Retinal pigment epithelial cell (primary cell): Measurements from ENCODE around the gene NKAIN1.

Source experiments
- DNase-seq: peaks from one replicate; pipeline ENCODE4 v3.0.0-alpha.2; 2010; ENCODE audit warnings: low read depth
- H3K4me3 ChIP-seq: 2 replicates; pipeline ENCODE4 v1.5.1; 2011; ENCODE audit warnings: mild to moderate bottlenecking, low read length, control low read depth, moderate library complexity
- CTCF ChIP-seq: conservative IDR thresholded peaks from 2 replicates; pipeline ENCODE4 v1.5.1; 2011; ENCODE audit warnings: low read depth, low read length, control low read depth, inconsistent platforms

The NKAIN1 gene

DNA sequence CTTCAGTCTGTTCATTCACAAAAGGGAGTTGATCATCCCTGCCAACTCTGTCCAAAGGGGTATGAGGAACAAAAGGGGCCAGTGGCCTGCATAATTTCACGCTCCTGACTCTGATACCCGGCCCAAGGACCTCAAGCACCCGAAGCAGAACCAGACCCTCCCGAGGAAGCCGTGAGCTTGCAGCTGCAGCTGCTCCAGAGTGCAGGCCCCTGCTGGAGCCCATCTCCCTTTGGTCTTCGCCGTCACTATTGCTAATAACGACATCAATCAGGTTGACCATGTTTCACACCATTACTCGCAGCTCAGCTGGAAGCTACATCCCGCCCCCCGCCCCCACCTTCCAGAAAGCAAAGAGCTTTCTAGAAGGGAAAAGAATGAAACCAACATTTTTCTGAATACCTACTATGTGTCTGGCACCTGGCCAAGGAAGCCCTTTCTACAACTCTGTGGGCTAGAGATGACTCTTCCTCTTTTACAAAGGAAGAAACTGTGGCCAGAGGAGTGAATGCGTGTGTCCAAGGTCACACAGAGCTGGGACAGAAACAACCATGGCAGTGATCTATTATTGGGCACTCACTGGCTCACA, 5.5 kb downstream of the NKAIN1 start:
- no peak for TF ChIP-seq CTCF
- DNase-seq = no peak
- no peak overlapping the region for H3K4me3 ChIP-seq

- no peak for TF ChIP-seq CTCF
- DNase-seq = no peak
- no peak overlapping the region for H3K4me3 ChIP-seq
Observed at GRCh38 chr1:31232689-31233088, 7.0 kb downstream of the NKAIN1 start.

DNA sequence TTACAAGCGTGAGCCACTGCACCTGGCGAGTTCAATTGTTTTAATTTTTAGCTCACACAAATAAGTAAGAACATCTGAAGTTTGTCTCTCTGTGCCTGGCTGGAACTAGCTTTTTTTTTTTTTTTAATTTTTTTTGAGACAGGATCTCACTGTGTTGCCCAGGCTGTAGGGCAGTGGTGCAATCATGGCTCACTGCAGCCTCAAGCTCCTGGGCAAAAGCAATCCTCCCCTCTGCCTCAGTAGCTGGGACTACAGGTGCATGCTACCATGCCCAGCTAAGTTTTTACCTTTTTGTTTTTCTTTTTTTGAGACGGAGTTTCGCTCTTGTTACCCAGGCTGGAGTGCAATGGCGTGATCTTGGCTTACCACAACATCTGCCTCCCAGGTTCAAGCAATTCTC, 7.9 kb downstream of the NKAIN1 start:
- no peak for DNase-seq
- no peak for TF ChIP-seq CTCF

GRCh38 chr1:31230378-31230777, 9.3 kb downstream of the NKAIN1 start:
- no peak for TF ChIP-seq CTCF
- no peak overlapping the region for H3K4me3 ChIP-seq
- no peak for DNase-seq

More for the DNA sequence above, 7.9 kb downstream of the NKAIN1 start:
- no peak overlapping the region for H3K4me3 ChIP-seq

GRCh38 chr1:31228986-31229385, 10.7 kb downstream of the NKAIN1 start:
- TF ChIP-seq CTCF = no peak
- no peak overlapping the region for H3K4me3 ChIP-seq
- no peak for DNase-seq

DNA sequence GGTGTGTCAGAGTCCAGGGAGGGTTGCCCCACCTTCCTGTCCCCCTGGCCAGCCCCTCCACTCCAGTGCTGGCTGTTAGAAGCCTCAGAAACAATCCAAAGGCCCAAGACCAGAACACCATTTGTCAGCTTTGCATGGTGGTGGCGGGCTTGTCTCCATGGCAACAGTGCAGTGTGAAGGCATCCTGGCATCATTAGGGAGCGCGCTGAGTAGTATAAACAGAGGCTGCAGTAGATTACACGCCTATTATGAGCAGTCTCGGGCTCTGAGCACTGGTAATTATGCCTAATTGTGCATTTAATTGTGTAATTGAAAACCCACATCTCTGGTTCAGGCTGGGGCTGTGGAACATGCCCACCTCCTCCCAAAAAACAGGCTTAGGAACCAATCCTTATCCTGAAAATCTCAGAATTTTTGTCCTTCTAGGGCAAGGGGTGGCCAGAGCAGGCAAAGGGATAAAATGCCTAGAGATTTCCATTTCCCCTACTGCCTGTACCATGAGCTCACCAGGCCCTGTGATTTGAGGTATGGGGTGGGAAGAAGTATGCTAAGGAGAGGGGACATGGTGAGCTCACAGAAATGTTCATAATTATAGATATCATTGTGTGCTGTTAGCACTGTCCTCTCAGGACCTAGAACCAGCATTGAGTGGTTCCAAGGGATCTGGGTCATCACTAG, 11.7 kb downstream of the NKAIN1 start:
- H3K4me3 ChIP-seq = no peak overlapping the region
- DNase-seq = no peak
- TF ChIP-seq CTCF = no peak

- DNase-seq = no peak
- TF ChIP-seq CTCF = no peak
- H3K4me3 ChIP-seq = no peak overlapping the region
Observed at GRCh38 chr1:31224068-31224467, 15.6 kb downstream of the NKAIN1 start.
